Chondrocyte (in vitro differentiated cells): Measurements from ENCODE around the gene OR2C3. TPM values are rescaled to one million over a fixed set of nuclear protein-coding genes. Genes with fewer than 3 reads are reported as not detected.

ENCODE experiments used
- DNase-seq: peaks from one replicate; pipeline ENCODE4 v3.0.0; 2021; ENCODE audit warnings: mixed read lengths, low spot score
- H3K27ac Mint-ChIP-seq: one replicate; pipeline ENCODE4 v1.8.0; 2021; ENCODE audit warnings: mild to moderate bottlenecking, moderate library complexity, mixed read lengths; ENCODE audit not compliant: unreplicated experiment
- H3K27me3 Mint-ChIP-seq: 2 replicates; pipeline ENCODE4 v1.8.0; 2021; ENCODE audit warnings: low read depth, mixed read lengths
- H3K36me3 Mint-ChIP-seq: 2 replicates; pipeline ENCODE4 v1.8.0; 2021; ENCODE audit warnings: low read depth, mixed read lengths
- H3K4me1 Mint-ChIP-seq: 2 replicates; pipeline ENCODE4 v1.8.0; 2021; ENCODE audit warnings: low read depth, mild to moderate bottlenecking, mixed read lengths
- H3K4me3 Mint-ChIP-seq: one replicate; pipeline ENCODE4 v1.8.0; 2021; ENCODE audit warnings: mild to moderate bottlenecking, moderate library complexity, mixed read lengths; ENCODE audit not compliant: unreplicated experiment
- H3K9me3 Mint-ChIP-seq: 2 replicates; pipeline ENCODE4 v1.8.0; 2021; ENCODE audit warnings: low read depth, mixed read lengths
- CTCF ChIP-seq: fragments of 200-600 bp; sonication (generic); IDR thresholded peaks from 2 replicates; pipeline ENCODE4 v1.5.0; 2021; ENCODE audit warnings: antibody characterized with exemption, mild to moderate bottlenecking, moderate library complexity
- total RNA-seq: library from RNA; stranded (reverse); gene quantifications from 3 replicates; pipeline ENCODE4 v1.2.1, GENCODE V29; 2021

OR2C3 gene
- total RNA-seq, 1 donor from 2014 or later: not detected

GRCh38 chr1:247538561-247538960 lies 2.3 kb upstream of the OR2C3 start:
- Mint-ChIP-seq H3K27me3 (peaks cover 2% of the 10 kb centered on the region), H3K27ac (no peak overlapping the region), H3K9me3 (peaks cover 18% of the 10 kb centered on the region), H3K4me3 (no peak overlapping the region), H3K4me1 (no peaks in the 10 kb centered on the region), H3K36me3 (no peaks in the 10 kb centered on the region)
- no peak for DNase-seq
- no peak for TF ChIP-seq CTCF

GRCh38 chr1:247535402-247535801 lies 838 bp downstream of the OR2C3 start:
- DNase-seq: no peak
- Mint-ChIP-seq H3K27me3 (peaks cover 2% of the 10 kb centered on the region), H3K4me3 (no peak overlapping the region), H3K9me3 (peaks cover 20% of the 10 kb centered on the region), H3K27ac (no peak overlapping the region), H3K4me1 (no peaks in the 10 kb centered on the region), H3K36me3 (no peaks in the 10 kb centered on the region)
- TF ChIP-seq CTCF: no peak

GRCh38 chr1:247531937-247532336 lies 4.3 kb downstream of the OR2C3 start:
- Mint-ChIP-seq H3K27ac (no peak overlapping the region), H3K4me1 (no peaks in the 10 kb centered on the region), H3K36me3 (no peaks in the 10 kb centered on the region), H3K27me3 (peaks cover 2% of the 10 kb centered on the region), H3K9me3 (peaks cover 3% of the 10 kb centered on the region), H3K4me3 (no peak overlapping the region)
- DNase-seq: no peak
- peak; percentile 6 for TF ChIP-seq CTCF

GRCh38 chr1:247530785-247531184 lies 5.5 kb downstream of the OR2C3 start:
- H3K27ac Mint-ChIP-seq: no peak overlapping the region
- peaks cover 3% of the 10 kb centered on the region for H3K9me3 Mint-ChIP-seq
- no peaks in the 10 kb centered on the region for H3K4me1 Mint-ChIP-seq
- TF ChIP-seq CTCF: no peak
- DNase-seq: no peak
- H3K36me3 Mint-ChIP-seq: no peaks in the 10 kb centered on the region
- H3K27me3 Mint-ChIP-seq: peaks cover 2% of the 10 kb centered on the region
- no peak overlapping the region for H3K4me3 Mint-ChIP-seq

GRCh38 chr1:247529771-247530355 lies 6.4 kb downstream of the OR2C3 start:
- no peak overlapping the region for H3K27ac Mint-ChIP-seq

More at GRCh38 chr1:247529771-247530355, 6.4 kb downstream of the OR2C3 start:
- H3K4me3 Mint-ChIP-seq: no peak overlapping the region
- no peak for DNase-seq
- peaks cover 3% of the 10 kb centered on the region for H3K27me3 Mint-ChIP-seq
- TF ChIP-seq CTCF: no peak
- no peaks in the 10 kb centered on the region for H3K36me3 Mint-ChIP-seq
- H3K4me1 Mint-ChIP-seq: no peaks in the 10 kb centered on the region
- peaks cover 3% of the 10 kb centered on the region for H3K9me3 Mint-ChIP-seq
